HG03045 (cell line): ENCODE results near the gene SRF.
A peak's percentile ranks its signal among the peaks of the same experiment; 100 is the strongest.

Experiments
- ATAC-seq: cut with Tn5 transposase; IDR thresholded peaks from one replicate; pipeline ENCODE4 v1.9.1; 2021; ENCODE audit warnings: mild to moderate bottlenecking, moderate library complexity; ENCODE audit not compliant: unreplicated experiment

Gene SRF

GRCh38 chr6:43146709-43147688 lies 24.1 kb upstream of the SRF start:
- ATAC-seq: no peak

- no peak for ATAC-seq
Measured at GRCh38 chr6:43147691-43148477, 23.2 kb upstream of the SRF start.

- ATAC-seq: no peak
Measured at GRCh38 chr6:43149265-43149664, 21.8 kb upstream of the SRF start.

- ATAC-seq: no peak
Measured at GRCh38 chr6:43150051-43150751, 20.9 kb upstream of the SRF start.

- no peak for ATAC-seq
Measured at GRCh38 chr6:43159599-43159998, 11.5 kb upstream of the SRF start.

- ATAC-seq: no peak
Measured at GRCh38 chr6:43163899-43164298, 7.2 kb upstream of the SRF start.

GRCh38 chr6:43170417-43170930 lies 595 bp upstream of the SRF start:
- ATAC-seq: no peak

GRCh38 chr6:43171707-43172103 lies 636 bp downstream of the SRF start:
- ATAC-seq: peak; percentile 0

GRCh38 chr6:43172104-43173007 lies 1.3 kb downstream of the SRF start:
- ATAC-seq: no peak

- ATAC-seq: no peak
Measured at GRCh38 chr6:43173591-43174262, 2.7 kb downstream of the SRF start.

- ATAC-seq: peak; percentile 70
Measured at GRCh38 chr6:43174263-43175112, 3.4 kb downstream of the SRF start.

GRCh38 chr6:43175676-43176422 lies 4.8 kb downstream of the SRF start:
- ATAC-seq: no peak

- ATAC-seq: no peak
Measured at GRCh38 chr6:43176423-43176786, 5.3 kb downstream of the SRF start.

- no peak for ATAC-seq
Measured at GRCh38 chr6:43178150-43178549, 7.1 kb downstream of the SRF start.

GRCh38 chr6:43178951-43179830 lies 8.1 kb downstream of the SRF start:
- no peak for ATAC-seq

- ATAC-seq: no peak
Measured at GRCh38 chr6:43180058-43180457, 9.0 kb downstream of the SRF start.

GRCh38 chr6:43180985-43181384 lies 9.9 kb downstream of the SRF start:
- no peak for ATAC-seq
